ENCODE measurements around the gene SCNN1G. TPM values are rescaled to one million over a fixed set of nuclear protein-coding genes. Genes with fewer than 3 reads are reported as not detected.
A peak's percentile ranks its signal among the peaks of the same experiment; 100 is the strongest.

Gene SCNN1G
- polyA plus RNA-seq, 2 of the 4 experiments (the other 2 are of a cell fraction), result 0.03 to 0.05 TPM

DNA sequence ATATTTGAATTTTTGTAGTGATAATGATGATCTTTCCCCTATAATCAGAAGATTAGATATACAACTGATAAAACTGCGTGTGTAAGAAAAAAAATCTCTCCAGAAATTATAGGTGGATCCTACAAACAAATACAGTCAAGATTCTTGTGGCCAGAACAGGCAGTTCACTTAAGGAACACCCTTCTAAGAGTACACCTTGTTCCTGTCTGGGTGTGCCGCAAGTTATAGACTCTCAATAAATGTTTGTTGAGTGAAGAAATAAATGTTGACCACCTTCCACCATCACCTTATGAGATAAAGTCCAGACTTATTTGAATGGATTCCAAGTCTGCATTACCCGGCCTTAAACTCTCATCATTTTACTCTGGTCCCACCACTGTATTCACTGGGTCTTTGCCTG lies 73.9 kb downstream of the SCNN1G start:
- ChIA-PET POLR2A (no interaction called here), CTCF (no interaction called here)
- DNase-seq (ENCODE audit: low read depth in 1 of 2, low spot score in 1 of 2), result no peak
- Histone ChIP-seq H3K4me3 (no peak overlapping the region), H3K9me3 (no peaks in the 10 kb centered on the region), H3K4me1 (no peaks in the 10 kb centered on the region), H3K4me2 (no peak overlapping the region), H3K27ac (no peak overlapping the region; a peak in 1 of 6 replicates)
- WGBS (ENCODE audit: missing lambda C conversion rate), result 16% methylated on average over 3 of the region's 3 CpGs
- no peak for FAIRE-seq
- TF ChIP-seq FOSL2 (IDR thresholded peaks at IDR 0.05) (no peak), FOSL2 (CRISPR knock-in tag; IDR thresholded peaks at IDR 0.05) (no peak), EP300 (IDR thresholded peaks at IDR 0.05) (no peak), RFX5 (IDR thresholded peaks at IDR 0.05) (no peak), HEYL (CRISPR knock-in tag; IDR thresholded peaks at IDR 0.05) (no peak), HOXA7 (CRISPR knock-in tag; IDR thresholded peaks at IDR 0.05) (no peak), RNF2 (IDR thresholded peaks at IDR 0.05; ENCODE audit: borderline replicate concordance, low read depth) (no peak), POLR2AphosphoS2 (conservative IDR thresholded peaks at IDR 0.05; ENCODE audit: low read length) (no peak), ESRRA (IDR thresholded peaks at IDR 0.05; ENCODE audit: borderline replicate concordance, low read length) (no peak), MAZ (IDR thresholded peaks at IDR 0.05; ENCODE audit: borderline replicate concordance, low read depth, low read length) (no peak), RAD21 (conservative IDR thresholded peaks at IDR 0.05 in 1 of 2, IDR thresholded peaks at IDR 0.05 in 1 of 2) (no peak), TFCP2L1 (CRISPR knock-in tag; IDR thresholded peaks at IDR 0.05) (no peak), CBX8 (IDR thresholded peaks at IDR 0.05) (no peak), HOXB5 (CRISPR knock-in tag; IDR thresholded peaks at IDR 0.05) (no peak), FOXS1 (CRISPR knock-in tag; IDR thresholded peaks at IDR 0.05) (no peak), CHD2 (IDR thresholded peaks at IDR 0.05; ENCODE audit: low read length, partially characterized antibody) (no peak), RARB (CRISPR knock-in tag; IDR thresholded peaks at IDR 0.05) (no peak), SREBF2 (IDR thresholded peaks at IDR 0.05) (no peak), MYC (IDR thresholded peaks at IDR 0.05; ENCODE audit: borderline replicate concordance, low read length) (no peak), TP53 (CRISPR knock-in tag; IDR thresholded peaks at IDR 0.05) (no peak)
- TF ChIP-seq, protein P1, sequence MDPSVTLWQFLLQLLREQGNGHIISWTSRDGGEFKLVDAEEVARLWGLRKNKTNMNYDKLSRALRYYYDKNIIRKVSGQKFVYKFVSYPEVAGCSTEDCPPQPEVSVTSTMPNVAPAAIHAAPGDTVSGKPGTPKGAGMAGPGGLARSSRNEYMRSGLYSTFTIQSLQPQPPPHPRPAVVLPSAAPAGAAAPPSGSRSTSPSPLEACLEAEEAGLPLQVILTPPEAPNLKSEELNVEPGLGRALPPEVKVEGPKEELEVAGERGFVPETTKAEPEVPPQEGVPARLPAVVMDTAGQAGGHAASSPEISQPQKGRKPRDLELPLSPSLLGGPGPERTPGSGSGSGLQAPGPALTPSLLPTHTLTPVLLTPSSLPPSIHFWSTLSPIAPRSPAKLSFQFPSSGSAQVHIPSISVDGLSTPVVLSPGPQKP (IDR thresholded peaks at IDR 0.05; ENCODE audit: low read depth, low read length), result no peak
- no peak for ATAC-seq

DNA sequence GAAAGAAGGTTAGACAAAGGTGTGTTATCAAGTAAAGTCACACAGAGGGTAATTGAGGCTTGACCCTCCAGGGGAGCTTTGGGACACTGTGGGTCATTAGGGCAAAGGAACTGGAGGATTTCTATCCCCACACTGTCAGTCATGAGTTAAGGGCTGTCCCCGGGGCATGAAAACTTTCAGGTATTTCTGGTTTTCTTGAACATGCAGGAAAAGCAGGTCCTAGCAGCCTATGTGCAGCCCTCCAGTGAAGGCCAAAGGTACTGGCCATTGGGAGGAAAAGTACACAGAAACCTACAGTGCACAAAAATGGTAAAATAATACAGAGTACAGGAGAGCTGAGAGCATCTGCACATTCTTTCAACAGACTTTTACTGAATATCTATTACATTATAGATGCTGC lies 75.1 kb downstream of the SCNN1G start:
- FAIRE-seq, result no peak
- ChIA-PET POLR2A (no interaction called here), CTCF (interaction anchor here (0.6 kb wide), 1 partner anchor 88 kb away, joined by 3 read pairs; no protein-coding TSS in a partner anchor)
- ATAC-seq, result no peak
- no peak for DNase-seq (ENCODE audit: low read depth in 1 of 2, low spot score in 1 of 2)
- Histone ChIP-seq H3K9me3 (no peaks in the 10 kb centered on the region), H3K4me3 (no peak overlapping the region), H3K4me1 (no peaks in the 10 kb centered on the region), H3K4me2 (no peak overlapping the region; the same call in 2 of the 3 replicates), H3K27ac (peak overlapping the region in 1 of 2 experiments; percentile 49; a peak in 1 of 6 replicates)
- TF ChIP-seq SREBF2 (IDR thresholded peaks at IDR 0.05), result no peak
- TF ChIP-seq NFE2L2 (conservative IDR thresholded peaks at IDR 0.05; ENCODE audit: low read length), result no peak
- no peak for TF ChIP-seq ZSCAN20 (CRISPR knock-in tag; IDR thresholded peaks at IDR 0.05)
- no peak for TF ChIP-seq ESRRA (IDR thresholded peaks at IDR 0.05; ENCODE audit: borderline replicate concordance, low read length)
- no peak for TF ChIP-seq KDM5A (IDR thresholded peaks at IDR 0.05)
- TF ChIP-seq RNF2 (IDR thresholded peaks at IDR 0.05; ENCODE audit: borderline replicate concordance, low read depth), result no peak
- no peak for TF ChIP-seq BHLHE40 (IDR thresholded peaks at IDR 0.05; ENCODE audit: low read depth, low read length)
- 19% methylated on average over 1 of the region's 1 CpG for WGBS (ENCODE audit: missing lambda C conversion rate)

DNA sequence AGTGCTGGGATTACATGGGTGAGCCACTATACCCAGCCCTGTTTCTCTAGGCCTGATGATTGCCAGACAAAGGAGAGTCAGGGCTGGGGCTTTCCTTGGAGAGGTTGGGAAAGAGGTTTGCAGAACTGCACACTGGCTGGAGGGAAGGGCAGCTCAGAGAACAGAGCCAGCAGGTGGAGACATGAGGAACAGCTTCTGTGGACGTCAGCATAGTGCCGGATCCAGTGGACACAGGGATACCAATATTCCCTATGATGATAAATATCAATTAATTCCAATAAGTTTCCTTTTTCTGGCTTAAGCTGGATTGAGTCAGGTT lies 76.3 kb downstream of the SCNN1G start:
- H3K27ac ChIP-seq, result peak overlapping the region in 1 of 2 experiments; percentile 62; a peak in 1 of 6 replicates
- FAIRE-seq (no peak), ATAC-seq (peak; percentile 50; a peak in 3 of 6 replicates), DNase-seq (ENCODE audit: low read depth in 1 of 2, low spot score in 1 of 2) (no peak)
- H3K4me3 ChIP-seq, result no peak overlapping the region
- POLR2A ChIA-PET, result no interaction called here
- WGBS (ENCODE audit: missing lambda C conversion rate), result 60% methylated on average over 2 of the region's 2 CpGs
- no peaks in the 10 kb centered on the region for H3K4me1 ChIP-seq
- H3K9me3 ChIP-seq, result no peaks in the 10 kb centered on the region
- CTCF ChIA-PET, result no interaction called here
- H3K4me2 ChIP-seq, result no peak overlapping the region
- no peak for TF ChIP-seq PHF8 (IDR thresholded peaks at IDR 0.05; ENCODE audit: borderline replicate concordance, low read depth)
- no peak for TF ChIP-seq ZNF302 (CRISPR knock-in tag; IDR thresholded peaks at IDR 0.05)
- no peak for TF ChIP-seq NR3C1 (IDR thresholded peaks at IDR 0.05)
- no peak for TF ChIP-seq GATA3 (IDR thresholded peaks at IDR 0.05; ENCODE audit: borderline replicate concordance)
- TF ChIP-seq POLR2AphosphoS2 (conservative IDR thresholded peaks at IDR 0.05; ENCODE audit: low read length), result no peak
